H1 (cell line): ENCODE measurements around the gene RASL10A. TPM values are rescaled to one million over a fixed set of nuclear protein-coding genes. Genes with fewer than 3 reads are reported as not detected.

ENCODE experiments used
- BCL11A ChIP-seq, 2 experiments: IDR thresholded peaks; one replicate each; pipeline ENCODE4 v1.6.1; 2011; ENCODE audit warnings: low read depth in 2 of 2, low read length in 2 of 2, mild to moderate bottlenecking in 2 of 2
- HDAC2 ChIP-seq, 2 experiments: fragments of 300-600 bp in 1 of 2; sonication (generic) in 1 of 2; IDR thresholded peaks; 2 replicates each; pipeline ENCODE4 v1.6.1; 2011 to 2012; ENCODE audit warnings: low read depth in 2 of 2, low read length in 2 of 2, mild to moderate bottlenecking in 2 of 2, moderate library complexity in 2 of 2, borderline replicate concordance in 1 of 2, inconsistent platforms in 1 of 2
- HDAC6 ChIP-seq: IDR thresholded peaks from one replicate; pipeline ENCODE4 v1.7.1; 2012; ENCODE audit warnings: low read depth, mild to moderate bottlenecking, inconsistent platforms, low read length, moderate library complexity
- SIRT6 ChIP-seq: IDR thresholded peaks from one replicate; pipeline ENCODE4 v1.7.1; 2012; ENCODE audit warnings: low read length, inconsistent platforms
- SP2 ChIP-seq: IDR thresholded peaks from 2 replicates; pipeline ENCODE4 v1.6.1; 2012; ENCODE audit warnings: mild to moderate bottlenecking, low read length, inconsistent platforms
- ZNF274 ChIP-seq: IDR thresholded peaks from 2 replicates; pipeline ENCODE4 v1.7.0; 2012; ENCODE audit warnings: low read length, borderline replicate concordance; ENCODE audit errors: extremely low read depth
- polyA plus RNA-seq, 7 experiments: library from polyadenylated mRNA; depleted of rRNA in 3 of 7; stranded (reverse) in 5 of 7; unstranded in 2 of 7; fragments of >200 nt in 5 of 7; fragments of 200-250 nt in 2 of 7; gene quantifications; 1 replicate in 5 of 7; 2 replicates in 1 of 7; 4 replicates in 1 of 7; pipeline versions ENCODE4 v1.2.1 to v1.2.3, GENCODE V29; 2011 to 2013; ENCODE audit warnings: missing spikeins in 2 of 7, mixed read lengths in 2 of 7
- total RNA-seq: library from RNA; stranded (reverse); fragmentation: NEBNext Ultra II Directional; extraction: Animal tissue kit (Norgen Biotek cat#: 25700); gene quantifications from 2 replicates; pipeline ENCODE4 v1.2.1, GENCODE V29; 2021

The RASL10A gene
- total and polyA plus RNA-seq, 2 of the 8 experiments (the other 6 are each of a cell fraction or from before 2014, with no cell fraction given) = 1.1 to 1.5 TPM

GRCh38 chr22:29338398-29338797 is 22.9 kb upstream of the RASL10A start (continued):
- TF ChIP-seq HDAC6 (no peak), HDAC2 (IDR thresholded peaks at IDR 0.05; ENCODE audit: borderline replicate concordance in 1 of 2, low read depth in 2 of 2, low read length in 2 of 2) (no peak), ZNF274 (no peak), SP2 (no peak), BCL11A (IDR thresholded peaks at IDR 0.05; ENCODE audit: low read depth in 2 of 2, low read length in 2 of 2) (no peak), SIRT6 (no peak)
